Lower leg skin (tissue), 4 donors: Measurements from ENCODE around the gene NAV2. TPM values are rescaled to one million over a fixed set of nuclear protein-coding genes. Genes with fewer than 3 reads are reported as not detected.

Experiments
- DNase-seq, 2 donors: peaks; one replicate each; pipeline ENCODE4 v3.0.0-alpha.2; 2019; ENCODE audit warnings: low spot score in 2 of 2
- H3K4me3 ChIP-seq: fragments of 200-600 bp; sonication (generic); 2 replicates; pipeline ENCODE4 v1.5.1; 2017; ENCODE audit warnings: mild to moderate bottlenecking, low read depth; ENCODE audit not compliant: poor library complexity, severe bottlenecking
- CTCF ChIP-seq, 3 donors: fragments of 450-650 bp; IDR thresholded peaks; one replicate each; pipeline ENCODE4 v1.5.1; 2016; ENCODE audit warnings: antibody characterized with exemption in 3 of 3, mild to moderate bottlenecking in 3 of 3, moderate library complexity in 2 of 3
- POLR2A ChIP-seq, 2 donors: fragments of 450-650 bp; IDR thresholded peaks; one replicate each; pipeline ENCODE4 v1.6.1; 2016 to 2017; ENCODE audit warnings: antibody characterized with exemption in 2 of 2, mild to moderate bottlenecking in 1 of 2, moderate library complexity in 1 of 2
- WGBS, 2 donors: methylation state at CpG; one replicate each; pipeline ENCODE4 v1.1.5; 2018; 5-methylcytosine and 5-hydroxymethylcytosine counted together
- intact Hi-C: fragments of 100-400 bp; cut with DNase I; formaldehyde crosslinking; loops from one replicate; pipeline ENCODE4 v1.15.0; 2023; ENCODE audit warnings: low total_unique reads
- total RNA-seq, 4 donors: library from RNA; depleted of rRNA; stranded (reverse); fragments of >200 nt; gene quantifications; one replicate each; pipeline ENCODE4 v1.1.0, GENCODE V29; 2016

NAV2 gene
- total RNA-seq, 4 donors from 2014 or later = 5.8 to 30.7 (median 21.0) TPM

GRCh38 chr11:19816817-19817216 is 104.2 kb downstream of the NAV2 start:
- H3K4me3 ChIP-seq = no peak overlapping the region
- DNase-seq = no peak
- TF ChIP-seq CTCF (IDR thresholded peaks at IDR 0.05) (no peak), POLR2A (IDR thresholded peaks at IDR 0.05) (no peak)
- intact Hi-C loops = no loop called here
- 55 to 57% methylated on average over 4 of the region's 4 CpGs for WGBS, 2 donors

GRCh38 chr11:19817265-19817851 is 104.7 kb downstream of the NAV2 start:
- no peak for DNase-seq
- intact Hi-C loops = no loop called here
- TF ChIP-seq POLR2A (IDR thresholded peaks at IDR 0.05) (no peak), CTCF (IDR thresholded peaks at IDR 0.05) (no peak)
- 83 to 92% methylated on average over 6 of the region's 6 CpGs for WGBS, 2 donors
- H3K4me3 ChIP-seq = no peak overlapping the region

- H3K4me3 ChIP-seq = no peak overlapping the region
- WGBS, 2 donors = 77 to 85% methylated on average over 3 of the region's 3 CpGs
- intact Hi-C loops = no loop called here
Observed at GRCh38 chr11:19817870-19818269, 105.2 kb downstream of the NAV2 start.

GRCh38 chr11:19818619-19819018 is 106.0 kb downstream of the NAV2 start:
- H3K4me3 ChIP-seq = no peak overlapping the region
- TF ChIP-seq POLR2A (IDR thresholded peaks at IDR 0.05) (no peak), CTCF (IDR thresholded peaks at IDR 0.05) (no peak)
- intact Hi-C loops = no loop called here
- DNase-seq = no peak
- 81 to 85% methylated on average over 3 of the region's 3 CpGs for WGBS, 2 donors

More at GRCh38 chr11:19817870-19818269, 105.2 kb downstream of the NAV2 start:
- TF ChIP-seq CTCF (IDR thresholded peaks at IDR 0.05) (no peak), POLR2A (IDR thresholded peaks at IDR 0.05) (no peak)
- DNase-seq = no peak

GRCh38 chr11:19819148-19819547 is 106.5 kb downstream of the NAV2 start:
- no peak overlapping the region for H3K4me3 ChIP-seq
- intact Hi-C loops = no loop called here
- no peak for DNase-seq
- WGBS, 2 donors = 77 to 84% methylated on average over 2 of the region's 2 CpGs
- no peak for TF ChIP-seq POLR2A (IDR thresholded peaks at IDR 0.05)
- TF ChIP-seq CTCF (IDR thresholded peaks at IDR 0.05) = no peak

- no peak for DNase-seq
- TF ChIP-seq CTCF (IDR thresholded peaks at IDR 0.05) = no peak
- TF ChIP-seq POLR2A (IDR thresholded peaks at IDR 0.05) = no peak
- H3K4me3 ChIP-seq = no peak overlapping the region
- intact Hi-C loops = no loop called here
- 100% methylated on average over 1 of the region's 1 CpG for WGBS, 2 donors
Observed at GRCh38 chr11:19820100-19820499, 107.5 kb downstream of the NAV2 start.
